Loucy (cell line): ENCODE results near the gene CST4.
"Not testable (repeated sequence)": the region's sequence is repeated elsewhere in the genome, so short reads cannot be mapped to it uniquely, and the experiment has no call there.

Experiments used
- EZH2phosphoT487 ChIP-seq: fragments of 200-600 bp; IDR thresholded peaks from 2 replicates; pipeline ENCODE4 v1.6.1; 2018; ENCODE audit warnings: antibody characterized with exemption, mild to moderate bottlenecking, moderate library complexity, borderline replicate concordance
- TF ChIP-seq, protein P1 (sequence below): fragments of 200-600 bp; sonication (generic); conservative IDR thresholded peaks from 2 replicates; pipeline ENCODE4 v1.5.1; 2014; ENCODE audit warnings: mild to moderate bottlenecking, antibody characterized with exemption, low read length

GRCh38 chr20:23694178-23695067 lies 5.6 kb upstream of the CST4 start:
- TF ChIP-seq EZH2phosphoT487: not testable (repeated sequence)
- TF ChIP-seq, protein P1, sequence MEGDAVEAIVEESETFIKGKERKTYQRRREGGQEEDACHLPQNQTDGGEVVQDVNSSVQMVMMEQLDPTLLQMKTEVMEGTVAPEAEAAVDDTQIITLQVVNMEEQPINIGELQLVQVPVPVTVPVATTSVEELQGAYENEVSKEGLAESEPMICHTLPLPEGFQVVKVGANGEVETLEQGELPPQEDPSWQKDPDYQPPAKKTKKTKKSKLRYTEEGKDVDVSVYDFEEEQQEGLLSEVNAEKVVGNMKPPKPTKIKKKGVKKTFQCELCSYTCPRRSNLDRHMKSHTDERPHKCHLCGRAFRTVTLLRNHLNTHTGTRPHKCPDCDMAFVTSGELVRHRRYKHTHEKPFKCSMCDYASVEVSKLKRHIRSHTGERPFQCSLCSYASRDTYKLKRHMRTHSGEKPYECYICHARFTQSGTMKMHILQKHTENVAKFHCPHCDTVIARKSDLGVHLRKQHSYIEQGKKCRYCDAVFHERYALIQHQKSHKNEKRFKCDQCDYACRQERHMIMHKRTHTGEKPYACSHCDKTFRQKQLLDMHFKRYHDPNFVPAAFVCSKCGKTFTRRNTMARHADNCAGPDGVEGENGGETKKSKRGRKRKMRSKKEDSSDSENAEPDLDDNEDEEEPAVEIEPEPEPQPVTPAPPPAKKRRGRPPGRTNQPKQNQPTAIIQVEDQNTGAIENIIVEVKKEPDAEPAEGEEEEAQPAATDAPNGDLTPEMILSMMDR: not testable (repeated sequence)
